ENCODE data around the gene LRP10. TPM values are rescaled to one million over a fixed set of nuclear protein-coding genes. Genes with fewer than 3 reads are reported as not detected.

LRP10 gene
- total and polyA plus RNA-seq, 2 of the 8 experiments (the other 6 are each of a cell fraction or from before 2014, with no cell fraction given): 12.4 to 15.6 TPM

GRCh38 chr14:22872033-22872832 lies 693 bp downstream of the LRP10 start (continued):
- TF ChIP-seq, protein P1, sequence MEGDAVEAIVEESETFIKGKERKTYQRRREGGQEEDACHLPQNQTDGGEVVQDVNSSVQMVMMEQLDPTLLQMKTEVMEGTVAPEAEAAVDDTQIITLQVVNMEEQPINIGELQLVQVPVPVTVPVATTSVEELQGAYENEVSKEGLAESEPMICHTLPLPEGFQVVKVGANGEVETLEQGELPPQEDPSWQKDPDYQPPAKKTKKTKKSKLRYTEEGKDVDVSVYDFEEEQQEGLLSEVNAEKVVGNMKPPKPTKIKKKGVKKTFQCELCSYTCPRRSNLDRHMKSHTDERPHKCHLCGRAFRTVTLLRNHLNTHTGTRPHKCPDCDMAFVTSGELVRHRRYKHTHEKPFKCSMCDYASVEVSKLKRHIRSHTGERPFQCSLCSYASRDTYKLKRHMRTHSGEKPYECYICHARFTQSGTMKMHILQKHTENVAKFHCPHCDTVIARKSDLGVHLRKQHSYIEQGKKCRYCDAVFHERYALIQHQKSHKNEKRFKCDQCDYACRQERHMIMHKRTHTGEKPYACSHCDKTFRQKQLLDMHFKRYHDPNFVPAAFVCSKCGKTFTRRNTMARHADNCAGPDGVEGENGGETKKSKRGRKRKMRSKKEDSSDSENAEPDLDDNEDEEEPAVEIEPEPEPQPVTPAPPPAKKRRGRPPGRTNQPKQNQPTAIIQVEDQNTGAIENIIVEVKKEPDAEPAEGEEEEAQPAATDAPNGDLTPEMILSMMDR (IDR thresholded peaks at IDR 0.05; ENCODE audit: control extremely low read depth in 1 of 3, insufficient read depth in 1 of 3, low read depth in 1 of 3, low read length in 3 of 3): peak; percentile 81 to 94 (median 91)
- TF ChIP-seq NANOG (IDR thresholded peaks at IDR 0.05; ENCODE audit: insufficient read depth, low read depth, low read length, poor library complexity, severe bottlenecking): no peak
- no peak for TF ChIP-seq TEAD4 (IDR thresholded peaks at IDR 0.05; ENCODE audit: low read depth, low read length)
- TF ChIP-seq RFX5 (IDR thresholded peaks at IDR 0.05; ENCODE audit: borderline replicate concordance, low read depth, low read length): no peak
- TF ChIP-seq JUND (IDR thresholded peaks at IDR 0.05; ENCODE audit: low read length): peak; percentile 55; the same call in 1 of the 2 replicates
- TF ChIP-seq RAD21 (IDR thresholded peaks at IDR 0.05 in 1 of 2, conservative IDR thresholded peaks at IDR 0.05 in 1 of 2; ENCODE audit: low read depth in 2 of 2, low read length in 2 of 2): peak; percentile 75 to 84
- TF ChIP-seq POLR2AphosphoS5 (IDR thresholded peaks at IDR 0.05; ENCODE audit: low read depth, low read length): no peak
- peak in 1 of 2 experiments; percentile 28; a peak in 1 of 3 replicates for TF ChIP-seq POLR2A (IDR thresholded peaks at IDR 0.05; ENCODE audit: control extremely low read depth in 1 of 2, low read depth in 2 of 2, low read length in 2 of 2)
- TF ChIP-seq USF2 (IDR thresholded peaks at IDR 0.05; ENCODE audit: low read length): no peak
